Astrocyte (in vitro differentiated cells and primary cell): ENCODE results near the gene KLHL18. TPM values are rescaled to one million over a fixed set of nuclear protein-coding genes. Genes with fewer than 3 reads are reported as not detected.
"Not testable (repeated sequence)": the region's sequence is repeated elsewhere in the genome, so short reads cannot be mapped to it uniquely, and the experiment has no call there.

ENCODE experiments used
- DNase-seq: peaks from one replicate; pipeline ENCODE4 v3.0.0-alpha.2; 2010; ENCODE audit warnings: low read depth
- FAIRE-seq: peaks from 2 replicates; lab custom pipeline; 2011; peaks lifted over from hg19 to GRCh38; lab: Jason Lieb, UNC
- H2AFZ ChIP-seq: 2 replicates; pipeline ENCODE4 v1.6.0; 2012; ENCODE audit warnings: low read depth, low read length, inconsistent platforms
- H3K27ac ChIP-seq: 2 replicates; pipeline ENCODE4 v1.5.1; 2011; ENCODE audit warnings: low read depth, low read length, inconsistent platforms
- H3K27me3 ChIP-seq: 2 replicates; pipeline ENCODE4 v1.6.0; 2011; ENCODE audit warnings: low read length, inconsistent platforms; ENCODE audit not compliant: insufficient read depth
- H3K36me3 ChIP-seq: 2 replicates; pipeline ENCODE4 v1.5.1; 2011; ENCODE audit warnings: low read length, inconsistent platforms; ENCODE audit not compliant: insufficient read depth
- H3K4me1 ChIP-seq: 2 replicates; pipeline ENCODE4 v1.5.1; 2011; ENCODE audit warnings: low read length, inconsistent platforms; ENCODE audit not compliant: insufficient read depth
- H3K4me2 ChIP-seq: 2 replicates; pipeline ENCODE4 v1.6.0; 2012; ENCODE audit warnings: low read length, inconsistent platforms
- H3K4me3 ChIP-seq: 2 replicates; pipeline ENCODE4 v1.5.1; 2011; ENCODE audit warnings: low read depth, mild to moderate bottlenecking, low read length, inconsistent platforms; ENCODE audit not compliant: insufficient read depth
- H3K79me2 ChIP-seq: 2 replicates; pipeline ENCODE4 v1.6.0; 2012; ENCODE audit warnings: mild to moderate bottlenecking, low read length, inconsistent platforms; ENCODE audit not compliant: insufficient read depth
- H3K9ac ChIP-seq: 2 replicates; pipeline ENCODE4 v1.6.0; 2012; ENCODE audit warnings: mild to moderate bottlenecking, low read length, inconsistent platforms
- H3K9me3 ChIP-seq: 2 replicates; pipeline ENCODE4 v1.5.1; 2012; ENCODE audit warnings: low read depth, mild to moderate bottlenecking, low read length, inconsistent platforms; ENCODE audit not compliant: insufficient read depth
- H4K20me1 ChIP-seq: 2 replicates; pipeline ENCODE4 v1.6.0; 2012; ENCODE audit warnings: low read length, inconsistent platforms; ENCODE audit not compliant: insufficient read depth
- H3K27ac Mint-ChIP-seq: one replicate; pipeline ENCODE4 v1.8.0; 2021; ENCODE audit warnings: mild to moderate bottlenecking, mixed read lengths; ENCODE audit not compliant: unreplicated experiment
- H3K27me3 Mint-ChIP-seq: one replicate; pipeline ENCODE4 v1.8.0; 2021; ENCODE audit warnings: low read depth, mixed read lengths; ENCODE audit not compliant: unreplicated experiment
- H3K36me3 Mint-ChIP-seq: one replicate; pipeline ENCODE4 v1.8.0; 2021; ENCODE audit warnings: low read depth, mixed read lengths; ENCODE audit not compliant: unreplicated experiment
- H3K4me1 Mint-ChIP-seq: one replicate; pipeline ENCODE4 v1.8.0; 2021; ENCODE audit warnings: low read depth, mixed read lengths; ENCODE audit not compliant: unreplicated experiment
- H3K4me3 Mint-ChIP-seq: one replicate; pipeline ENCODE4 v1.8.0; 2021; ENCODE audit warnings: mild to moderate bottlenecking, moderate library complexity, mixed read lengths; ENCODE audit not compliant: unreplicated experiment
- H3K9me3 Mint-ChIP-seq: one replicate; pipeline ENCODE4 v1.8.0; 2021; ENCODE audit warnings: mild to moderate bottlenecking, mixed read lengths; ENCODE audit not compliant: unreplicated experiment
- EZH2 ChIP-seq: IDR thresholded peaks from 2 replicates; pipeline ENCODE4 v1.6.1; 2012; ENCODE audit warnings: mild to moderate bottlenecking, low read length, inconsistent platforms; ENCODE audit not compliant: insufficient read depth
- total RNA-seq: library from RNA; stranded (reverse); gene quantifications from 2 replicates; pipeline ENCODE4 v1.2.1, GENCODE V29; 2021
- TF ChIP-seq, protein P1 (sequence below): IDR thresholded peaks from 2 replicates; pipeline ENCODE4 v1.5.1; 2011; ENCODE audit warnings: low read depth, mild to moderate bottlenecking, inconsistent platforms, low read length, moderate library complexity; ENCODE audit not compliant: insufficient read depth

Gene KLHL18
- total RNA-seq, 1 donor from 2014 or later, result 53.2 TPM

DNA sequence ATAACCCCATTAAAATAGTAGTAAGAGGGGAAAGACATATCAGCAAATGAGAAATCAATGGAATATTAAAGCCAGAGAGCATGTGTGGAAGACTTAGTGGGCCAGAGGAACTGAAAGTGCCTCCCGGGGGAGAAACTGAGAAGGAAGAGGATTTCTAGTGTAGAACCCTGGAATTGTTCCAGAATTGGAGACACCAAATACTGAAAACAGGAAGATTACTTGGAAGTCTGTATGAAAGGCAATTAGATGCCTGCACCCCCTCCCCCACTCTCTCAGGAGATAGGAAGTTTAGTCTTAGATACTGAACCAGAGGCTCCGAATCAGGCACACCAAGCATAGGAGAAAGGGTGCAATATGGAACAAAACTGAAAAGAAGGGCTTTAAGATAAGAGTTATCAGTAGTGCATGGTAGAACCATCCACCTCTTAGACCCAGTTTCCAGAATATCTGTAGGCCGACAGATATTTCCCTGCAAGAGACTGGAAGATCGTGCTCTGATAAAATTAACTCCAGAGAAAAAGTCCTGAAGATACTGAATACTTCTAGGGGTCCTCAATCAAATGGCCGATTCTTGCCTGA lies 32.4 kb downstream of the KLHL18 start:
- H3K9me3 ChIP-seq, result no peaks in the 10 kb centered on the region
- Mint-ChIP-seq H3K27ac (no peak overlapping the region), H3K4me3 (no peak overlapping the region), H3K27me3 (no peaks in the 10 kb centered on the region), H3K36me3 (peaks cover 2% of the 10 kb centered on the region), H3K9me3 (peaks cover 5% of the 10 kb centered on the region), H3K4me1 (peaks cover 5% of the 10 kb centered on the region)
- H4K20me1 ChIP-seq, result peaks cover 54% of the 10 kb centered on the region
- H3K4me3 ChIP-seq, result no peak overlapping the region
- no peak overlapping the region for H2AFZ ChIP-seq
- H3K79me2 ChIP-seq, result peaks cover 24% of the 10 kb centered on the region
- H3K27me3 ChIP-seq, result no peaks in the 10 kb centered on the region
- TF ChIP-seq, protein P1, sequence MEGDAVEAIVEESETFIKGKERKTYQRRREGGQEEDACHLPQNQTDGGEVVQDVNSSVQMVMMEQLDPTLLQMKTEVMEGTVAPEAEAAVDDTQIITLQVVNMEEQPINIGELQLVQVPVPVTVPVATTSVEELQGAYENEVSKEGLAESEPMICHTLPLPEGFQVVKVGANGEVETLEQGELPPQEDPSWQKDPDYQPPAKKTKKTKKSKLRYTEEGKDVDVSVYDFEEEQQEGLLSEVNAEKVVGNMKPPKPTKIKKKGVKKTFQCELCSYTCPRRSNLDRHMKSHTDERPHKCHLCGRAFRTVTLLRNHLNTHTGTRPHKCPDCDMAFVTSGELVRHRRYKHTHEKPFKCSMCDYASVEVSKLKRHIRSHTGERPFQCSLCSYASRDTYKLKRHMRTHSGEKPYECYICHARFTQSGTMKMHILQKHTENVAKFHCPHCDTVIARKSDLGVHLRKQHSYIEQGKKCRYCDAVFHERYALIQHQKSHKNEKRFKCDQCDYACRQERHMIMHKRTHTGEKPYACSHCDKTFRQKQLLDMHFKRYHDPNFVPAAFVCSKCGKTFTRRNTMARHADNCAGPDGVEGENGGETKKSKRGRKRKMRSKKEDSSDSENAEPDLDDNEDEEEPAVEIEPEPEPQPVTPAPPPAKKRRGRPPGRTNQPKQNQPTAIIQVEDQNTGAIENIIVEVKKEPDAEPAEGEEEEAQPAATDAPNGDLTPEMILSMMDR, result no peak
- no peak for TF ChIP-seq EZH2
- H3K9ac ChIP-seq, result no peak overlapping the region
- no peak overlapping the region for H3K27ac ChIP-seq
- no peaks in the 10 kb centered on the region for H3K4me1 ChIP-seq
- DNase-seq (no peak), FAIRE-seq (no peak)
- H3K36me3 ChIP-seq, result no peaks in the 10 kb centered on the region
- no peak overlapping the region for H3K4me2 ChIP-seq

DNA sequence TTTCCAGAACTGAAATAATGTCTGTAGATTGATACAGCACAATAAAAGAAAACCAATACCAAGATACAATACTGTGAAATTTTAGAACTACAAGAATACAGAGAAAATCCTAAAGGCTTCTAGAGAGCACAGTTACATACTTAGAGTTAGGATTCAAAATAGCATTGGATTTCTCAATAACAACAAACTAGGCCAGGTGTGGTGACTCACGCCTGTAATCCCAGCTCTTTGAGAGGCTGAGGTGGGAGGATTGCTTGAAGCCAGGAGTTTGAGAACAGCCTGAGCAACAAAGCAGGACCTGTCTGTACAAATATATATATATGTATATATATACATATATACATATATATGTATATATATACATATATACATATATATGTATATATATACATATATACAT lies 33.4 kb downstream of the KLHL18 start:
- Histone ChIP-seq H3K79me2 (peaks cover 18% of the 10 kb centered on the region), H4K20me1 (peaks cover 55% of the 10 kb centered on the region)
- not testable (repeated sequence) for H2AFZ ChIP-seq, H3K9me3 ChIP-seq, H3K27me3 ChIP-seq, H3K36me3 ChIP-seq, H3K4me3 ChIP-seq, H3K27me3 Mint-ChIP-seq, H3K9me3 Mint-ChIP-seq, H3K4me1 Mint-ChIP-seq, H3K27ac Mint-ChIP-seq, H3K27ac ChIP-seq, H3K4me3 Mint-ChIP-seq, DNase-seq, H3K36me3 Mint-ChIP-seq, H3K4me1 ChIP-seq, H3K4me2 ChIP-seq, H3K9ac ChIP-seq, FAIRE-seq

DNA sequence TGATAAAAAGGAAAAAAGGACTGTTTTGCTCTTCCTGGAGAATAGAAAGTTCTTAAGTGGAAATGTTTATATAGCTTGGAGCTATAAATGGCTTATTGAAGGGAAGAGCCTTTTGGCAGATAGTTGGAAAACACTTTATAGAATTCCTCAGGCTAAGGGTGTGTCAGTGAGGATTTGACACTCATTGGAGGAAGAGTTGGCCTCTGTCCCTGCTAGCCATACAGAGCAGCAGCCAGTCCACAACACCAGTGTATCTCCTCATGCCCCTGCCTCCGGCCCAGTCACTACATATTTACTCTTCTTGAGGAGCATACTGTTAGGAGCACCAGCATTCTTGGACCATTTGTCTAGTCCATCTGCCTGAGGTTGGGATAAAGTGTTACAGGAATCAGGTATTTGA lies 36.2 kb downstream of the KLHL18 start:
- no peak for DNase-seq
- H3K4me1 Mint-ChIP-seq, result peaks cover 16% of the 10 kb centered on the region
- no peak overlapping the region for H3K4me2 ChIP-seq

More for the DNA sequence above, 36.2 kb downstream of the KLHL18 start:
- Histone ChIP-seq H3K4me3 (no peak overlapping the region), H4K20me1 (peaks cover 56% of the 10 kb centered on the region), H3K27ac (no peak overlapping the region), H3K27me3 (no peaks in the 10 kb centered on the region), H3K79me2 (peaks cover 5% of the 10 kb centered on the region), H3K9me3 (no peaks in the 10 kb centered on the region), H3K4me1 (peaks cover 9% of the 10 kb centered on the region), H3K9ac (no peak overlapping the region), H2AFZ (no peak overlapping the region), H3K36me3 (no peaks in the 10 kb centered on the region)
- H3K4me3 Mint-ChIP-seq, result no peak overlapping the region
- TF ChIP-seq EZH2, result no peak
- TF ChIP-seq, protein P1, result no peak
- H3K9me3 Mint-ChIP-seq, result peaks cover 3% of the 10 kb centered on the region
- FAIRE-seq, result no peak
- no peaks in the 10 kb centered on the region for H3K27me3 Mint-ChIP-seq
- H3K36me3 Mint-ChIP-seq, result peaks cover 13% of the 10 kb centered on the region
- H3K27ac Mint-ChIP-seq, result no peak overlapping the region
